Panc1 (cell line): ENCODE measurements around the gene FEM1B.

Experiments
- POLR2AphosphoS5 ChIP-seq: IDR thresholded peaks from 2 replicates; pipeline ENCODE4 v1.6.1; 2012; ENCODE audit warnings: mild to moderate bottlenecking, low read depth, low read length, moderate library complexity
- TCF7L2 ChIP-seq: IDR thresholded peaks from 2 replicates; pipeline ENCODE4 v1.6.1; 2011; ENCODE audit warnings: mild to moderate bottlenecking, low read depth, low read length, inconsistent platforms
- TF ChIP-seq, protein P1 (sequence below): fragments of 450-650 bp; IDR thresholded peaks from 2 replicates; pipeline ENCODE4 v1.5.1; 2017; ENCODE audit warnings: mild to moderate bottlenecking

DNA sequence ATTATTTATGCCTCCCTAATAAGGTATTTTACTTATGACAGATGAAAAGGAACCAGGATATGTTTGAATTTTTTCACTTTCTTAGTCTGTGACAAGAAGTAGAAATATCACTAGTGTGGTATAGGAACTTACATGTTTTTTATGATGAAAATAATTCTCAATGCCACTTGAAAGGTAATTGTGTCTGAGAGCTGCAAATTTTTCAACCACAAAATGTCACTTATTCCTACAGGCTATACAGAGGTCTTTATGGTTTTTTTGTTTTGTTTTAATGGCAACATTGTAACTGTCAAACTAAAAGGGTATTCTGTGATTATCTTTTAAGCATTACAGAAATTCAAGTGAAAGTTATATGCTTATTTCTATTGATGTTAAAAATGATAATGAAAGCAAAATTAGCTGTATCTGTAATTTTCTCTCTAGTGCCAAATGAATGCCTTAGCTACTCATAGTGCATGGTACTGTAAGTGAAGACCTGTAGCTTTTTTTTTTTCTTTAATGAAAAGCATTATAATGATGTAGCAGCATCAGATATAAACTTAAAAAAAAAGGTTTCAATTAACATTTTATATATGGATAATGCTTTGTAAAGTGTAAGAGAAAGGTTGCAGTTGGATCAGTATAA, 14.7 kb downstream of the FEM1B start:
- TF ChIP-seq POLR2AphosphoS5 = no peak
- TF ChIP-seq, protein P1, sequence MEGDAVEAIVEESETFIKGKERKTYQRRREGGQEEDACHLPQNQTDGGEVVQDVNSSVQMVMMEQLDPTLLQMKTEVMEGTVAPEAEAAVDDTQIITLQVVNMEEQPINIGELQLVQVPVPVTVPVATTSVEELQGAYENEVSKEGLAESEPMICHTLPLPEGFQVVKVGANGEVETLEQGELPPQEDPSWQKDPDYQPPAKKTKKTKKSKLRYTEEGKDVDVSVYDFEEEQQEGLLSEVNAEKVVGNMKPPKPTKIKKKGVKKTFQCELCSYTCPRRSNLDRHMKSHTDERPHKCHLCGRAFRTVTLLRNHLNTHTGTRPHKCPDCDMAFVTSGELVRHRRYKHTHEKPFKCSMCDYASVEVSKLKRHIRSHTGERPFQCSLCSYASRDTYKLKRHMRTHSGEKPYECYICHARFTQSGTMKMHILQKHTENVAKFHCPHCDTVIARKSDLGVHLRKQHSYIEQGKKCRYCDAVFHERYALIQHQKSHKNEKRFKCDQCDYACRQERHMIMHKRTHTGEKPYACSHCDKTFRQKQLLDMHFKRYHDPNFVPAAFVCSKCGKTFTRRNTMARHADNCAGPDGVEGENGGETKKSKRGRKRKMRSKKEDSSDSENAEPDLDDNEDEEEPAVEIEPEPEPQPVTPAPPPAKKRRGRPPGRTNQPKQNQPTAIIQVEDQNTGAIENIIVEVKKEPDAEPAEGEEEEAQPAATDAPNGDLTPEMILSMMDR = no peak
- no peak for TF ChIP-seq TCF7L2
